Measurements from ENCODE around the gene AP1M2.
"Not testable (repeated sequence)": the region's sequence is repeated elsewhere in the genome, so short reads cannot be mapped to it uniquely, and the experiment has no call there.

Gene AP1M2

DNA sequence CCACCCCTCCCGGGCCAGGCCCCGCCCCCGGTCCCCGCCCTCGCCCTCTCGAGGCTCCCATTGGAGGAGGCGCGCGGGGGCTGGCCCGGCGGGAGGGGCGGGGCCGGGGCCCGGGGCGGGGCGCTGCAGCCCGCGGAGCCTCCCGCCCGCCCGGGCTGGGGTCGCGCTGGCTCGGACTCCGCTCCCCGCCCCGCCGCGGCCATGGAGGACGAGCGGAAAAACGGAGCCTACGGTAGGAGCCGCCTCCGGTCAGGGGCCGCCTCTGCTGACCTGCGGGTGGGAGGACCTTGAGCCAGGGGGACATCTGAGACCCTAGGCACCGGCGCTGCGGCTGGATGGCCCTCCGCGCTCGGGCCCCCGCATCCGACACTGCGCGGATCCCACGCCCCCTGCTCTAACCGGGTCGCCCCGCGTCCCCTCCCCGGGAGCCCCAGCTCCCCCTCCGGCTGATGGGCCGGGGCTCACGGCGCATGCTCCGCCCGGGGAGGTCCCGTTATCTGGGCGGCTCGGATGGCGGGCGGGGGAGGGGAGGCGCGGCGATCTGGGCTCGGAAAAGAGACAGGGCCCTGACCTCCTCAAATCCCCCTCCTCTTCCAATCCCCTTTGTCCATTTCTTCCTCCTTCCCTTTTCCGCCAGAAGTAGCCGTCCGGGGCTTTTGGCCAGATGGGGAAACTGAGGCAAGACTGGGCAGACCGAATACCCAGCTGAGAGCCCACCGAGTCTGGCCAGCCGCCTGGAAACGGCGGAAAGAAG lies 15.4 kb upstream of the AP1M2 start:
- DNase-seq = peak; percentile 63 to 96 (median 83)
- intact Hi-C loops (cut with DNase I) = no loop called here

DNA sequence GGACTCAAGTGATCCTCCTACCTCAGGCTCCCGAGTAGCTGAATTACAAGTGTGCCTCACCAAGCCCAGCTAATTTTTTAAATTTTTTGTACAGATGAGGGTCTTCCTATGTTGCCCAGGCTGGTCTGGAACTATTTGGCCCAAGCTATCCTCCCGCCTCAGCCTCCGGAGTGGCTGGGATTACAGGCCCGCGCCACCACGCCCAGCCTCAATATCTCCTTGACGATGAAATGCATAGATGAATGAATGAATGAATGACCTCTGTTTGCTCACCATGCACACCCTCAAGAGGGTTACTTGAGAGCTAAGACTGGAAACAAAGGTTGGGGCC lies 14.9 kb upstream of the AP1M2 start:
- intact Hi-C loops (cut with DNase I) = no loop called here
- no peak for DNase-seq

DNA sequence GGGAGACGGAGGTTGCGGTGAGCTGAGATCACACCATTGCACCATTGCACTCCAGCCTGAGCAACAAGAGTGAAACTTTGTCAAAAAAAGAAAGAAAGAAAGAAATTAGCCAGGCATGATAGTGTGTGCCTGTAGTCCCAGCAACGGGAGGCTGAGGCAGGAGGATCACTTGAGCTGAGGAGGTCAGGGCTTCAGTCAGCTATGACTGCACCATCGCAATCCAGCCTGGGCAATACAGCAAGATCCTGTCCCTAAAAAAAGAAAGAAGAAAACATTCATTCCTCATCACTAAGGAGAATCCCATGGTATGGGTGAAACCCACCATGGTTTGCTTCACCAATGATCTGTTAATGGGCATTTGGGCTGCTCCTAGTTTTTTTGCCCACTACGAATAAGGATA lies 13.0 kb upstream of the AP1M2 start:
- intact Hi-C loops (cut with DNase I) = no loop called here
- DNase-seq = no peak

DNA sequence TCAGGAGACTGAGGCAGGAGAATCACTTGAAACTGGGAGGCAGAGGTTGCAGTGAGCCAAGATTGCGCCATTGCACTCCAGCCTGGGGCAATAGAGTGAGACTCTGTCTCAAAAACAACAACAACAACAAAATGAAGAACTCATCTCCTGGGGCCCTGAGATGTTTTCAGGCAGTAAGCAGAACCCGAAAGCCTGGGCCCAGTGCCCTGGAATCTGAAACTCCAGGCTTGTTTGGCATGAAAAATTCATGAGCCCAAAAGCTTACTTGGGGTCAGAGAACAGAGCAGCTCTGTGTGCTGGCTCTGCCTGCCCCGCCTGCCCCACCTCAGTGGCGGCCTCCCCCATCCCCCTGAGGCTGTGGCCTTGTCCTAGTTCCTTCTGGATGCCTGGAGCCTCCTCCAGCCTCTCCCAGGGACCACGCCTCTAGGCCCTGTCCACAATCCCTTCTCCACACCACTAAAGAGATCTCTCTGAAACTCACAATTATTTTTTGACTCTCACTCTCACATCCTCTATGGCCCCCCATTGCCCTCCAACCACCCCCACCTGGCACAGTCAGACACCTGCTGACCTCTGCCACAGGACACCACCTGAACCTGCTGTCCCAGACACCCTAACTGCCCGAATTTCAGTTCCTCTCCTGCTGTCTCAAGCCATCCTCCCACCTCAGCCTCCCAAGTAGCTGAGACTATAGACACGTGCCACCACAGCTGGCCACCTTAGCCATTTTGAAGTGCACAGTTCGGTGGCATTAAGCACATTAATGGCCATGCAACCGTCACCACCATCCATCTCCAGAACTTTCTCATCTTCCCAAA lies 6.9 kb upstream of the AP1M2 start:
- DNase-seq = peak; percentile 17 to 88 (median 42)
- intact Hi-C loops (cut with DNase I) = no loop called here

DNA sequence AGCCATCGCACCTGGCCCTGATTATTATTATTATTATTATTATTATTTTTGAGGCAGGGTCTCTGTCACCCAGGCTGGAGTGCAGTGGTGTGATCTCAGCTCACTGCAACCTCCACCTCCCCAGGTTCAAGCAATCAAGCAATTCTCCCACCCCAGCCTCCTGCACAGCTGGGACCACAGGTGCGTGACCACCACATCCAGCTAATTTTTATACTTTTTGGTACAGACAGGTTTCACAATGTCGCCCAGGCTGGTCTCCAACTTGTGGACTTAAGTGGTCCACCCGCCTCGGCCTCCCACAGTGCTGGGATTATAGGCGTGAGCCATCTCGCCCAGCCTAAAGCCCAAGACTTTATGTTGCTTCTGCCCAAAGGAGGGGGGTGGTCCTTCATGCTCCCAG lies 6.0 kb upstream of the AP1M2 start:
- no peak for DNase-seq
- intact Hi-C loops (cut with DNase I) = no loop called here

DNA sequence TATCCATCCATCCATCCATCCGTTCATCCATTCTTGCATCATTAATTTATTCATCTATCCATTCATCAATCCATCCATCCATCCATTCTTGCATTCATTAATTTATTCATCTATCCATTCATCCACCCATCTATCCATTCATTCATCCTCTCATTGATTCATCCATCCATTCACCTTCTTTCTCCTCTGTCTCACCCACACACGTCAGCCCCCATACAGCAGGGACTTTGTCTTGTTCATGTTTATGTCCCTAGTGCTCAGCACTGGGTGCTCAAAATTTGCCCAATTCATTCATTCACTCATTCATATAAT lies 683 bp upstream of the AP1M2 start:
- DNase-seq = no peak
- intact Hi-C loops (cut with DNase I) = no loop called here

DNA sequence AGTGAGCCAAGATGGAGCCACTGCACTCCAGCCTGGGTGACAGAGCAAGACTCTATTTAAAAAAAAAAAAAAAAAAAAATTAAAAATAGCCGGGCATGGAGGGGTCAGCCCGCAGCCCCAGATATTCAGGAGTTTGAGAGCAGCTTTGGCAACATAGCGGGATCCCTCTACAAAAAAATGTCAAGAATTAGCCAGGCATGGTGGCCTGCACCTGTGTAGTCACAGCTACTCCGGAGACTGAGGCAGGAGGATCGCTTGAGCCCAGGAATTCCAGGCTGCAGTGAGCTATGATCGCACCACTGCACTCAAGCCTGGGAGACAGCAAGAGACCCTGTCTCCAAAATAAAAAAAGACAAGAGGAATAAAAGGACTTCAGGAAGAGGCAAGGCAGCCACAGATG lies 716 bp downstream of the AP1M2 start:
- DNase-seq = no peak
- intact Hi-C loops (cut with DNase I) = no loop called here

DNA sequence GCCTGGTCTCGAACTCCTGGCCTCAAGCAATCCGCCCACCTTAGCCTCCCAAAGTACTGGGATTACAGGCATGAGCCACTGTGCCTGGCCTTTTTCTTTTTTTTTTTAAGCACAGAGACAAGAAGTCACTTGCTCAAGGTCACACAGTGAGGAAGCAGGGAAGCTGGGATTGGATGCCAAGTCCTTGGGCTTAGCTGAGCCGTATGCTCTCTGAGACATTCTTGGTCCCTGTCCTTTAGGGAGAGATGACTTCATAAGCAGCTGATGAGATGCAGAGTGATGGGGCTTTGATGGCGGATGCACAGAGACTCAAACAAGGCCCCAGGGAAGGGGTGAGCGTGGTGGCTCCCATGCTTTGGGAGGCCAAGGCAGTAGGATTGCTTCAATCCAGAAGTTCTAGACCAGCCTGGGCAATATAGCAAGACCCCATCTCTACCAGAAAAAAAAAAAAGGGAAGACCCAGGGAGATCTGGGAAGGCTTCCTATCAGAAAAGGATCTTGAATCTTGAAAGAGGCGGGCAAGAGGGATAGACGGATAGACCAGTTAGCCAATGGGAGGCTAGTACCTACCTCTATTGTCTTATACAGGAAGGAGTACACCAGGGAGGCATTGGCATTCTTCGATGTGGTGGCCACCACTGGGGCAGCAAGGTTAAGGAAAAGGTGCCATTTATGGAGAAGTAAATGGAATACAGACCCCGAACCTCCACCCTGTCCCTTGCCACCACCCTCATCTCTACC lies 3.9 kb downstream of the AP1M2 start:
- intact Hi-C loops (cut with DNase I) = loop anchor here (5.0 kb wide), 1 partner anchor 114 kb away; no protein-coding TSS in a partner anchor
- DNase-seq = no peak

DNA sequence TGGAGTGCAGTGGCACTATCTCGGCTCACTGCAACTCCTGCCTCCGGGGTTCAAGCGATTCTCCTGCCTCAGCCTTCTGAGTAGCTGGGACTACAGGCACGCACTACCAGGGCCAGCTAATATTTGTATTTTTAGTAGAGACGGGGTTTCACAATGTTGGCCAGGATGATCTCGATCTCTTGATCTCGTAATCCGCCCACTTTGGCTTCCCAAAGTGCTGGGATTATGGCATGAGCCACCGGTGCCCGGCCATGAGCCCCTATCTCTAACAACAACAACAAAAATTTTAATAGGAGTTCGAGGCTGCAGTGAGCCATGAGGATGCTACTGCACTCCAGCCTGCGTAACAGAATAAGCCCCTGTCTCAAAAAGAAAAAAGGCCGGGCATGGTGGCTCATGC lies 5.0 kb downstream of the AP1M2 start:
- no peak for DNase-seq
- intact Hi-C loops (cut with DNase I) = loop anchor here (5.0 kb wide), 1 partner anchor 115 kb away; no protein-coding TSS in a partner anchor

DNA sequence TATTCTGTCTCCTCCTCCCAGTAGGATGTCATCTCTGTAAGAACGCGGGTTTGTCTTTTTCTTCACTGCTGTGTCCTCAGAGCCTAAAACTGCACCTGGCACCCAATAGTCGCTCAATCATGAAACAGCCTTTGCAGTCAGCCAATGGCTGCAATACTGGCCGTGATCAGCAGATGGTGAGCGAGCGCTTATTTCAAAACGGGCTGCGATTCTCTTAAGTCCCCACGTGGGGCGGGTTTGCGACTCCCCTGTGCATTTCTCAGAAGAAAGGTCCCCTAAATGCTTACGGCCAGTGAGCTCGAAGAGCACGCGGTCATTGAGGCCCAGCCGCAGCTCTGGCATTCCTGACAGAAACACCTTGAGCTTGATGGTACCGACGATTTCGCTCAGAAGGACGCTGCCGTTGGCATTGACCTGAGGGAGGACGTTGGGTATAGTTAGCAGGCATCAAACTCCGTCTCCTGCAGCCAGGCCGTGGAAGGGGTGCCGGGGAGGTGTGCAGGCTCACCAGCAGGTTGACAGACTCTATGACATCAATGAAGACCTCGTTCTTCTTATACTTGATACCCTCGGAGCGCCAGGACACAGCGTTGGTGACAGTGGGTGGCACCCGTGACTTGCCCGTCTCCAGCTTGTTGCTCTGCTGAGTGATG lies 6.0 kb downstream of the AP1M2 start:
- intact Hi-C loops (cut with DNase I) = loop anchor here (1.0 to 5.0 kb wide), 2 partner anchors 63 to 116 kb away; no protein-coding TSS in a partner anchor
- peak; percentile 79 to 98 (median 90) for DNase-seq

DNA sequence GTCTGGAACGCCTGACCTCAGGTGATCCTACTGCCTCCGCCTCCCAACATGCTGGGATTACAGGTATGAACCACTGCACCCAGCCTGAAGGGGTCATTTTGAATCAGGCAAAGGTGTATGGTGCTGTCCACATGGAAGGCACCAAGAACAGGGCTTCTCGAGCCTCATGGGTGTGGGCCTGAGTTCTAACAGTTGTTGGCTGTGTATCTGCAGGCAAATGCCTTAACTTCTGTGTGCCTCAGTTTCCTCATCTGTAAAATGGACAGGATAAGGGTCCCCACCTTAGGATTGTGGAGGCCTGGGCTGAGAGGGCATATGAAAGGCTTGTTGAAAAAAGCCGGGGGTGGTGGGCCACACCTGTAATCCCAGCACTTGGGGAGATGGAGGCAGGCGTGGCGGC lies 9.2 kb downstream of the AP1M2 start:
- intact Hi-C loops (cut with DNase I) = no loop called here
- no peak for DNase-seq

DNA sequence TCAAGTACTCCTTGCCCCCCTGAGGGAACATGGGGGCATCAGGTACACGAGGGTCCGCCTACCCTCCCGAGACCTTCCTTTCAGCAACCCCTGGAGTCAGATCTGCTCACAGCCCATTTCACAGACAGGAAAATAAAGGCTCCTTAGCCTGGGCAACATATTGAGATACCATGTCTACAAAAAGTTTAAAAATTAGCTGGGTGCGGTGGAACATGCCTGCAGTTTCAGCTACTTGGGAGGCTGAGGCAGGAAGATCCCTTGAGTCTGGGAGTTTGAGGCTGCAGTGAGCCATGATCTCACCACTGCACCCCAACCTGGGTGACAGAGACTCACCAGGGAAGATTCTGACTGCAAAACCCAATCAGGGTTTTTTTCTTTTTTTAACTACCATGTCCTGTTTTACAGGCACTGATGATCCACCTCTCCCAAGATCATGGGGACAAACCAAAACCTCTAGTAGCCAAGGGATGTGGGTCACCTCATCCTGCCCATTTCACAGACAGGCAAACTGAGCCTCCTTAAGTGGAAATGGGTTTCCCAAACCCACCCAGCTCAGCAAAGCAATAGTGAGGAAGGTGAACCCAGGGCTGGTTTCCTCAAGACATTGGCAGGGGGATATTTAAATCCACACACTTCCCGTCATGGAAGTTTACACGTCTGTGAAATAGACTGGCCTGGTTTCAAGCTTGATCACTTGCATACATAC lies 11.9 kb downstream of the AP1M2 start:
- intact Hi-C loops (cut with DNase I) = no loop called here
- no peak for DNase-seq

DNA sequence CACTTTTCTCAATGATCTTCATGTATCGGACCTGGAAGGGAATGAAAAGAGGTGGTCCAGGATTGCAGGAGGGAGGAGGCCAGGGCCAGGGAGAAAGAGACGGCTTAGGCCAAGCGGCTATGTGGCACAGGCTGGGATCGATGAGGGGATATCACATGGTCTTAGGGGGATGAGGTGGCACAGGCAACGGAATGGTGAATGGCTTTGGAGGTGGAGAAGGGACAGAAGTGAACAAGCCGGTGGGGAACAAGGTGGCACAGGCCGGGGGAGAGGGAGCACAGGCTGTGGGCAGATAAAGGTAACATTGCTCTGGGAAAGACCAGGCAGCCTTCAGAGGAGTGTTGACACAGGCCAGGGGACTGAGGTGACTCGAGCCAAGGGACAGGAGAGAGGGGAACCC lies 12.7 kb downstream of the AP1M2 start:
- intact Hi-C loops (cut with DNase I) = no loop called here
- no peak for DNase-seq

DNA sequence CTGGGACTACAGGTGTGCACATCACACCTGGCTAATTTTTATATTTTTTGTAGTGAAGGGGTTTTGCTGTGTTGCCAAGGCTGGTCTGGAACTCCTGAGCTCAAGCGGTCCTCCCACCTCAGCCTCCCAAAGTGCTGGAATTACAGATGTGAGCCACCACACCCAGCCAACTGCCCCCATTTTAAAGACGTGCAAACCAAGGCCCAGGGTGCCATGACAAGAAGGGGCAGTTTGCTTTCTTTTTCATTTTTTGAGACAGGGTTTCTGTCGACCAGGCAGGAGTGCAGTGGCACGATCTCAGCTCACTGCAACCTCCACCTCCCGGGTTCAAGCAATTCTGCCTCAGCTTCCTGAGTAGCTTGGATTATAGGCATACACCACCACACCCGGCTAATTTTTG lies 13.3 kb downstream of the AP1M2 start:
- intact Hi-C loops (cut with DNase I) = loop anchor here (2.0 kb wide), 1 partner anchor 169 kb away; no protein-coding TSS in a partner anchor
- not testable (repeated sequence) for DNase-seq

DNA sequence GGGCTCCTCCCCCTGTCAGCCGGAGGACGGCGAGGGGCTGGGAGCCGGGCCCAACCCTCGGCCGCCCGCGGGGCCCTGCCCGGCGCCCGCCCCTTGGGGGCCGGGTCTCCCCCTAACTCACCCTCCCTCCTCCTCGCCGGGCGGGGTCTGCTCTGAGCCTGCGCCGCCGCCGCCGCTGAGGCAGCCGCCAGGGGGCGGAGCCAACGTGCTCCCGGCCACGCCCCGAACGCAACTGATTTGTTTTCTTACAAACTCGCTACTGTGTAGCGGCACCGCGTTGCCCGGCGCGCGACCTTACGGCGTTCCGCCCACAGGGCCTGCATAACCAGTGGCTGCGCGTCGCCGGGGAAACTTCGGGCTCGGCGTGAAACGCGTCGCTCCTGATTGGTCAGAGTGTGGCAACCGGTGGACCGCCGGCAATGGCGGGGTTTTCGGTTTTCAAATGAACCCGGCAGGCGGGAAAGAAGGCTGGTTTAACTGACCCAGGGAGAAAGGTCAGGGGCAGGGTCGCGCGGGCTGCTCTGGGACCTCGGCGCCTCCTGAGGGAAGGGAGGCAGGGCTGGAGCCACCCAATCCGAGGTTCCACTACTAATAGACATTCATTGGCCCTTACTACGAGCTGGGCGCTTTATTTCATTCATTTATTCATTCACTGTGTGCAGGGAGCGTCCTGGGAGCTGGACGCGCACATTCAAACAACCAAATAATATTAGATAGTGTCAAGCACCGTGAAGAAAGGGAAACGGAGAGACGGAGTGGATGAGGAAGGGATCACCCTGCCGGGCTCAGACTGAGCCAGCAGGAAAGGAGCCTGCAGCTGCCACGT lies 18.1 kb downstream of the AP1M2 start, which contains the start of gene CDKN2D:
TSS of gene CDKN2D (minus strand) at position 154 of the 826 bp plus-strand sequence. CDS start 326 bp downstream, outside the sequence.
- DNase-seq = peak; percentile 99 to 100 (median 100)
- intact Hi-C loops (cut with DNase I) = loop anchor here (5.0 kb wide), 2 partner anchors 67 to 83 kb away; partner anchors contain the start of genes ILF3 and KEAP1

DNA sequence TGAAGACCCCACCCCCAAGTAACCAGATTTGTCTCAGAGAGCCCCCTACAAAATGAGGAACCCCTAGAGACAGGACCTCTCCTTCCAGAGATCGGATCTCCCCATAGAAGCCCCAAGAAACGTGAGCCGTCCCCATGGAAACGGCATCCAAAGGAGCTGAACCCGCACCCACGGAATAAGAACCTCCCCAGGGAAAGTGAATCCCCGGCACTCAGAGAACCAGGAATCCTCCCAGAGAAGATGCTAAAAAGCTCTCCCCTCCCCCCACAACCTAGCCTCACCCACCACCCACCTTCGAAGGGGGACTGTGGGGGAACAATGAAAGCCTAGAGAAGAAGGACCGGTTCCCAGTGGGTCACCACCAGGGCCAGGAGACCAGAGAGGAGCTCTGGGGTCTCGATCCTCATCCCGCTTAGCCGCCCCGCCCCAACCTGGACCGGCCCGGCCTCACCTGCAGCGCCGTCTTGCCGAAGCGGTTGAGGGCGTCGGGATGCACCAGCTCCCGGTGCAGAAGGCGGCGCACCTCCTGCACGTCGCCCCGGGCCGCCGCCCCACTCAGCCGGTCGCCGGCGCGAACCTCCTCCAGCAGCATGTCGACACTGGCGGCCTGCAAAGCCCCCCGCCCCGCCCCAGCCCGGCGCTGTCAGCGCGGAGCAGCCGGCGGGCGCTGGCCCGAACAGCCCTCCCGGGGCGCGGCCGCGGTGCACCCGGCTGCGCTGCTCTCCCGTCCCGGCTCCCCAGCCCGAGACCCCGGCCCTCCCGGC lies 18.9 kb downstream of the AP1M2 start:
- intact Hi-C loops (cut with DNase I) = loop anchor here (5.0 kb wide), 2 partner anchors 66 to 84 kb away; partner anchors contain the start of genes ILF3 and KEAP1

DNA sequence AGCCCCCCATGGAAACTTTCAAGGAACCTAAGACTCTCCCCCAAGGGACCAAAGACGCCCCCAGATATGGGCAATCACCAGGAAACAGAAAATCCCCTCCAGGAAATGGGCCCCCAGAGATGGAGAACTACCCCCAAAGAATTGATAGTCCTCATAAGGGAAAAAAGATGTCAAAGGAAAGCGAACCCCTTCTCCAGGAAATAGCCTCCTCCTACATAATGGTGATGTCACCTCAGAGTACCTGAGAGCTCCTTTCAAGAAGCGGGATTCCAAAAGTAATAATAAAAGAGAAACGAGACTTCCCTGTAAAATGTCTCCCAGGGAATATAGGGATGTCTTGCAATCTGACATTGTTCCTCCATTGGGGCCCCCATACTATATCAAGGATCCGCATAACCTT lies 19.5 kb downstream of the AP1M2 start:
- no peak for DNase-seq
- intact Hi-C loops (cut with DNase I) = loop anchor here (5.0 kb wide), 2 partner anchors 65 to 85 kb away; partner anchors contain the start of genes ILF3 and KEAP1

More for the DNA sequence above, 18.9 kb downstream of the AP1M2 start:
- peak in 4 of 10 donors; percentile 14 to 80 (median 23) for DNase-seq
